Epithelial cell of proximal tubule (primary cell): ENCODE results near the gene WDR19. TPM values are rescaled to one million over a fixed set of nuclear protein-coding genes. Genes with fewer than 3 reads are reported as not detected.

ENCODE experiments used
- DNase-seq: peaks from one replicate; pipeline ENCODE4 v3.0.0-alpha.2; 2011; ENCODE audit warnings: low read depth
- H3K4me3 ChIP-seq: 2 replicates; pipeline ENCODE4 v1.5.1; 2011; ENCODE audit warnings: low read depth, mild to moderate bottlenecking, low read length
- CTCF ChIP-seq: conservative IDR thresholded peaks from 2 replicates; pipeline ENCODE4 v1.5.1; 2012; ENCODE audit warnings: low read depth, mild to moderate bottlenecking, low read length
- total RNA-seq: library from RNA; depleted of rRNA; stranded (reverse); fragments of >200 nt; gene quantifications from 2 replicates; pipeline ENCODE4 v1.2.3, GENCODE V29; 2015

Gene WDR19
- total RNA-seq, 1 donor from 2014 or later, result 8.8 TPM

- DNase-seq, result no peak
- no peak overlapping the region for H3K4me3 ChIP-seq
- no peak for TF ChIP-seq CTCF
These were observed 19.6 kb downstream of the WDR19 start for GRCh38 chr4:39201963-39202362.

GRCh38 chr4:39204543-39204942 lies 22.2 kb downstream of the WDR19 start:
- no peak for TF ChIP-seq CTCF
- H3K4me3 ChIP-seq, result no peak overlapping the region
- no peak for DNase-seq

GRCh38 chr4:39205000-39205399 lies 22.7 kb downstream of the WDR19 start:
- DNase-seq, result no peak
- no peak overlapping the region for H3K4me3 ChIP-seq
- no peak for TF ChIP-seq CTCF

- DNase-seq, result no peak
- H3K4me3 ChIP-seq, result no peak overlapping the region
- no peak for TF ChIP-seq CTCF
These were observed 23.1 kb downstream of the WDR19 start for GRCh38 chr4:39205476-39205875.

GRCh38 chr4:39227906-39228305 lies 45.6 kb downstream of the WDR19 start:
- TF ChIP-seq CTCF, result no peak
- DNase-seq, result no peak
- H3K4me3 ChIP-seq, result no peak overlapping the region

GRCh38 chr4:39228377-39228776 lies 46.0 kb downstream of the WDR19 start:
- H3K4me3 ChIP-seq, result no peak overlapping the region
- no peak for DNase-seq
- TF ChIP-seq CTCF, result no peak

- no peak for TF ChIP-seq CTCF
- no peak for DNase-seq
- H3K4me3 ChIP-seq, result no peak overlapping the region
These were observed 48.1 kb downstream of the WDR19 start for GRCh38 chr4:39230462-39230861.
